Measurements from ENCODE around the gene SLFN14. TPM values are rescaled to one million over a fixed set of nuclear protein-coding genes. Genes with fewer than 3 reads are reported as not detected.

The SLFN14 gene
- total RNA-seq, 1 donor from 2014 or later: not detected

GRCh38 chr17:35587074-35587961, 26.7 kb upstream of the SLFN14 start, which contains the start of gene AP2B1:
AP2B1 (plus strand) TSS chr17:35587322; CDS start chr17:35594031, 6,709 bp downstream.
- peak; percentile 96 for DNase-seq
- H3K4me1 Mint-ChIP-seq (ENCODE audit: low read depth, unreplicated experiment): peaks cover 14% of the 10 kb centered on the region
- no peak for TF ChIP-seq CTCF (IDR thresholded peaks at IDR 0.05; ENCODE audit: partially characterized antibody, unreplicated experiment)
- H3K36me3 Mint-ChIP-seq (ENCODE audit: unreplicated experiment): no peaks in the 10 kb centered on the region
- H3K27ac Mint-ChIP-seq (ENCODE audit: unreplicated experiment): peak within 1 kb of the TSS; percentile 100
- peak within 1 kb of the TSS; percentile 100 for H3K4me3 Mint-ChIP-seq (ENCODE audit: unreplicated experiment)
- H3K27me3 Mint-ChIP-seq (ENCODE audit: unreplicated experiment): peaks cover 13% of the 10 kb centered on the region
- H3K9me3 Mint-ChIP-seq (ENCODE audit: unreplicated experiment): peaks cover 14% of the 10 kb centered on the region

- no peak for TF ChIP-seq CTCF (IDR thresholded peaks at IDR 0.05; ENCODE audit: partially characterized antibody, unreplicated experiment)
- H3K27me3 Mint-ChIP-seq (ENCODE audit: unreplicated experiment): peaks cover 13% of the 10 kb centered on the region
- H3K9me3 Mint-ChIP-seq (ENCODE audit: unreplicated experiment): peaks cover 14% of the 10 kb centered on the region
- no peak for DNase-seq
- peak overlapping the region; percentile 100 for H3K27ac Mint-ChIP-seq (ENCODE audit: unreplicated experiment)
- no peaks in the 10 kb centered on the region for H3K36me3 Mint-ChIP-seq (ENCODE audit: unreplicated experiment)
- H3K4me1 Mint-ChIP-seq (ENCODE audit: low read depth, unreplicated experiment): peaks cover 14% of the 10 kb centered on the region
- H3K4me3 Mint-ChIP-seq (ENCODE audit: unreplicated experiment): peak overlapping the region; percentile 100
These were observed 26.0 kb upstream of the SLFN14 start for GRCh38 chr17:35586569-35587073.

- Mint-ChIP-seq H3K27me3 (ENCODE audit: unreplicated experiment) (peaks cover 13% of the 10 kb centered on the region), H3K36me3 (ENCODE audit: unreplicated experiment) (no peaks in the 10 kb centered on the region), H3K4me1 (ENCODE audit: low read depth, unreplicated experiment) (peaks cover 11% of the 10 kb centered on the region), H3K27ac (ENCODE audit: unreplicated experiment) (no peak overlapping the region), H3K9me3 (ENCODE audit: unreplicated experiment) (peaks cover 14% of the 10 kb centered on the region), H3K4me3 (ENCODE audit: unreplicated experiment) (no peak overlapping the region)
- TF ChIP-seq CTCF (IDR thresholded peaks at IDR 0.05; ENCODE audit: partially characterized antibody, unreplicated experiment): no peak
- no peak for DNase-seq
These were observed 23.4 kb upstream of the SLFN14 start for GRCh38 chr17:35584061-35584460.

- Mint-ChIP-seq H3K9me3 (ENCODE audit: unreplicated experiment) (no peaks in the 10 kb centered on the region), H3K4me3 (ENCODE audit: unreplicated experiment) (peak overlapping the region; percentile 97), H3K27me3 (ENCODE audit: unreplicated experiment) (peaks cover 3% of the 10 kb centered on the region), H3K27ac (ENCODE audit: unreplicated experiment) (peak overlapping the region; percentile 89), H3K4me1 (ENCODE audit: low read depth, unreplicated experiment) (peaks cover 5% of the 10 kb centered on the region), H3K36me3 (ENCODE audit: unreplicated experiment) (no peaks in the 10 kb centered on the region)
- no peak for DNase-seq
- TF ChIP-seq CTCF (IDR thresholded peaks at IDR 0.05; ENCODE audit: partially characterized antibody, unreplicated experiment): no peak
These were observed 18.4 kb upstream of the SLFN14 start for GRCh38 chr17:35578929-35579432.

Data from glutamatergic neuron (in vitro differentiated cells).